Measurements from ENCODE around the gene COPS7A.

GRCh38 chr12:6734506-6735387 is 10.9 kb downstream of the COPS7A start:
- TF ChIP-seq POLR2AphosphoS5 (IDR thresholded peaks at IDR 0.05; ENCODE audit: control insufficient read depth, insufficient read depth, low read depth, low read length) (no peak), SIX5 (IDR thresholded peaks at IDR 0.05; ENCODE audit: borderline replicate concordance in 1 of 2, insufficient read depth in 1 of 2, low read depth in 1 of 2, low read length in 2 of 2) (no peak), RBFOX2 (IDR thresholded peaks at IDR 0.05; ENCODE audit: low read depth, low read length) (no peak), ZNF644 (tag; IDR thresholded peaks at IDR 0.05; ENCODE audit: low read depth) (no peak), ARID2 (IDR thresholded peaks at IDR 0.05) (no peak), CTCF (IDR thresholded peaks at IDR 0.05 in 2 of 3, conservative IDR thresholded peaks at IDR 0.05 in 1 of 3; ENCODE audit: insufficient read depth in 2 of 3, low read depth in 1 of 3, low read length in 3 of 3) (no peak), IRF1 (CRISPR knock-in tag; IDR thresholded peaks at IDR 0.05; ENCODE audit: borderline replicate concordance) (no peak), CCNT2 (IDR thresholded peaks at IDR 0.05; ENCODE audit: borderline replicate concordance, extremely low read depth, insufficient read length, low read depth, low read length) (no peak), SMAD2 (IDR thresholded peaks at IDR 0.05; ENCODE audit: low read depth, low read length) (no peak)

Data from K562 (cell line).